Measurements from ENCODE around the gene BLM.

DNA sequence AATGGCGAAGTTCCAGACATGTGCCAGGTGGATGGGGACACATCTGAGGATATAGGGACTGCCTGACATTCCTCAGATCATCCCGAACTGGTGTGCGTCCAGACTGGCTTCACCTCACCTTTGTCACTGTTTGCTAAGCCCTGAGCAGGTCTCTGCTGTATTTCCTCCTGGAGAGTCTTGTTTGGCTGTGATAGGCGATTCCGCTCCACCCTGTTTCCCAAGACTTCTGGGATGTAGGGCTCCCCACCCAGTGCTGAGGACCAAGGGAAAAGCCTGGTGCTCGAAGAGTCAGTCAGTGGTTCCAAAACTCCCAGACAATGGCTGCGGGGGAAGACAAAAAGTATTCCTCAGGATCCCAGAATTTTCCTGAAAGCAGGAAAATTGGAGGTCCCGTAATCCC lies 140.2 kb downstream of the BLM start:
- TF ChIP-seq, protein P1, sequence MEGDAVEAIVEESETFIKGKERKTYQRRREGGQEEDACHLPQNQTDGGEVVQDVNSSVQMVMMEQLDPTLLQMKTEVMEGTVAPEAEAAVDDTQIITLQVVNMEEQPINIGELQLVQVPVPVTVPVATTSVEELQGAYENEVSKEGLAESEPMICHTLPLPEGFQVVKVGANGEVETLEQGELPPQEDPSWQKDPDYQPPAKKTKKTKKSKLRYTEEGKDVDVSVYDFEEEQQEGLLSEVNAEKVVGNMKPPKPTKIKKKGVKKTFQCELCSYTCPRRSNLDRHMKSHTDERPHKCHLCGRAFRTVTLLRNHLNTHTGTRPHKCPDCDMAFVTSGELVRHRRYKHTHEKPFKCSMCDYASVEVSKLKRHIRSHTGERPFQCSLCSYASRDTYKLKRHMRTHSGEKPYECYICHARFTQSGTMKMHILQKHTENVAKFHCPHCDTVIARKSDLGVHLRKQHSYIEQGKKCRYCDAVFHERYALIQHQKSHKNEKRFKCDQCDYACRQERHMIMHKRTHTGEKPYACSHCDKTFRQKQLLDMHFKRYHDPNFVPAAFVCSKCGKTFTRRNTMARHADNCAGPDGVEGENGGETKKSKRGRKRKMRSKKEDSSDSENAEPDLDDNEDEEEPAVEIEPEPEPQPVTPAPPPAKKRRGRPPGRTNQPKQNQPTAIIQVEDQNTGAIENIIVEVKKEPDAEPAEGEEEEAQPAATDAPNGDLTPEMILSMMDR (IDR thresholded peaks at IDR 0.05) = no peak
- no peak for TF ChIP-seq GATA2 (CRISPR knock-in tag; IDR thresholded peaks at IDR 0.05)
- TF ChIP-seq POLR2AphosphoS5 (IDR thresholded peaks at IDR 0.05; ENCODE audit: low read depth, low read length) = no peak
- TF ChIP-seq, protein P2, sequence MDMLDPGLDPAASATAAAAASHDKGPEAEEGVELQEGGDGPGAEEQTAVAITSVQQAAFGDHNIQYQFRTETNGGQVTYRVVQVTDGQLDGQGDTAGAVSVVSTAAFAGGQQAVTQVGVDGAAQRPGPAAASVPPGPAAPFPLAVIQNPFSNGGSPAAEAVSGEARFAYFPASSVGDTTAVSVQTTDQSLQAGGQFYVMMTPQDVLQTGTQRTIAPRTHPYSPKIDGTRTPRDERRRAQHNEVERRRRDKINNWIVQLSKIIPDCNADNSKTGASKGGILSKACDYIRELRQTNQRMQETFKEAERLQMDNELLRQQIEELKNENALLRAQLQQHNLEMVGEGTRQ (IDR thresholded peaks at IDR 0.05; ENCODE audit: borderline replicate concordance, low read depth, low read length) = no peak
- TF ChIP-seq NFIC (IDR thresholded peaks at IDR 0.05; ENCODE audit: borderline replicate concordance) = no peak
- TF ChIP-seq, protein P3, sequence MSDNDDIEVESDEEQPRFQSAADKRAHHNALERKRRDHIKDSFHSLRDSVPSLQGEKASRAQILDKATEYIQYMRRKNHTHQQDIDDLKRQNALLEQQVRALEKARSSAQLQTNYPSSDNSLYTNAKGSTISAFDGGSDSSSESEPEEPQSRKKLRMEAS (IDR thresholded peaks at IDR 0.05; ENCODE audit: low read depth) = no peak
- TF ChIP-seq SMC3 (IDR thresholded peaks at IDR 0.05; ENCODE audit: low read depth, low read length) = no peak
- TF ChIP-seq SIN3A (IDR thresholded peaks at IDR 0.05; ENCODE audit: borderline replicate concordance, low read depth, low read length) = no peak
- TF ChIP-seq YY1 (IDR thresholded peaks at IDR 0.05; ENCODE audit: low read depth) = no peak

Measured in SK-N-SH (cell line).